ENCODE data around the gene STPG4. TPM values are rescaled to one million over a fixed set of nuclear protein-coding genes. Genes with fewer than 3 reads are reported as not detected.

Gene STPG4
- total RNA-seq, 1 experiment from 2014 or later = 0.79 TPM

DNA sequence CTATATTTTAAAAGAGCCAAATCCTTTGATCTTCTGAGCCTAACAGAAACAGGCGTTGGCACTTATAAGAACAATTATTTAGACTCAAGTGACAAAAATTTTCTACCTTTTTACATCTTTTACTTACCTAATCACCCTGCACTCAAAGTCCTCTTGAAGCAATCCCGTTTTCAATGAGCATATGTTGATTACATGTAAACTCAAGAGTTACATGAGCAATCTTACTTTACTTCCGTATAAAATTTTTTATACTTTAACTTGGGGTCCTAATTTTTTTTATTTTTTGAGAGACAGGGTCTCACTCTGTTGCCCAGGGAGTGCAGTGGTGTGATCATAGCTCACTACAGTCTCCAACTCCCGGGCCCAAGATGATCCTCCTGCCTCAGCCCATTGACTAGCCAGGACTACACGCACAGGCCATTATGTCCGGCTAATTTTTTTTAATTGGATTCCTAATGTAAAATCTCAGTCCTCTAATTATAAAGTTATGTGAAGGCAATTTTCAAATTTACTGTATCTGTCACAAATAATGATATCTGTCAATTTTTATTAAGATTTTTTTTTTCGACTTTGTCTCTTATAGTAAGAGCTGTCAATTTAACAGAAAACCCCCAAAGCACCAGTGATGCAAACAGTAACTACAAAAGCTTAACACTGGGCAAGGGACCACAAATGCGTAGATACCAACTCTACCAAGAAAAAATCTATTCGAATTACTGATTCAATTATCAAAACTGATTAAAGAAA is 19.1 kb upstream of the STPG4 start:
- H3K27me3 ChIP-seq (replicated peaks; ENCODE audit: control insufficient read depth, insufficient read depth, low read length) = no peaks in the 10 kb centered on the region
- peak overlapping the region; percentile 98 for H3K4me3 ChIP-seq (ENCODE audit: low read depth, low read length)
- peak overlapping the region; percentile 97 for H3K27ac Mint-ChIP-seq (ENCODE audit: unreplicated experiment)
- intact Hi-C loops (cut with micrococcal nuclease; ENCODE audit: unreplicated experiment) = no loop called here
- CTCF ChIA-PET = no interaction called here
- DNase-seq = no peak
- 0 out of 2 replicates have a peak, but pooled peaks cover 2% of the 10 kb centered on the region for H3K36me3 ChIP-seq (ENCODE audit: control insufficient read depth, insufficient read depth, low read length)
- H3K4me1 Mint-ChIP-seq (ENCODE audit: low read depth, unreplicated experiment) = peaks cover 37% of the 10 kb centered on the region
- peak overlapping the region; percentile 98 for H3K4me3 Mint-ChIP-seq (ENCODE audit: unreplicated experiment)
- TF ChIP-seq, protein P1, sequence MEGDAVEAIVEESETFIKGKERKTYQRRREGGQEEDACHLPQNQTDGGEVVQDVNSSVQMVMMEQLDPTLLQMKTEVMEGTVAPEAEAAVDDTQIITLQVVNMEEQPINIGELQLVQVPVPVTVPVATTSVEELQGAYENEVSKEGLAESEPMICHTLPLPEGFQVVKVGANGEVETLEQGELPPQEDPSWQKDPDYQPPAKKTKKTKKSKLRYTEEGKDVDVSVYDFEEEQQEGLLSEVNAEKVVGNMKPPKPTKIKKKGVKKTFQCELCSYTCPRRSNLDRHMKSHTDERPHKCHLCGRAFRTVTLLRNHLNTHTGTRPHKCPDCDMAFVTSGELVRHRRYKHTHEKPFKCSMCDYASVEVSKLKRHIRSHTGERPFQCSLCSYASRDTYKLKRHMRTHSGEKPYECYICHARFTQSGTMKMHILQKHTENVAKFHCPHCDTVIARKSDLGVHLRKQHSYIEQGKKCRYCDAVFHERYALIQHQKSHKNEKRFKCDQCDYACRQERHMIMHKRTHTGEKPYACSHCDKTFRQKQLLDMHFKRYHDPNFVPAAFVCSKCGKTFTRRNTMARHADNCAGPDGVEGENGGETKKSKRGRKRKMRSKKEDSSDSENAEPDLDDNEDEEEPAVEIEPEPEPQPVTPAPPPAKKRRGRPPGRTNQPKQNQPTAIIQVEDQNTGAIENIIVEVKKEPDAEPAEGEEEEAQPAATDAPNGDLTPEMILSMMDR (IDR thresholded peaks at IDR 0.05; ENCODE audit: insufficient read depth in 1 of 2, low read depth in 1 of 2, low read length in 1 of 2, severe bottlenecking in 1 of 2, unreplicated experiment in 1 of 2) = no peak
- BruUV-seq (replicated peaks) = no TSS peak
- H3K9me3 ChIP-seq = no peaks in the 10 kb centered on the region
- POLR2A ChIA-PET = no interaction called here
- H3K36me3 Mint-ChIP-seq (ENCODE audit: insufficient read depth, unreplicated experiment) = peaks cover 80% of the 10 kb centered on the region
- H3K9me3 Mint-ChIP-seq (ENCODE audit: unreplicated experiment) = no peaks in the 10 kb centered on the region
- peaks cover 43% of the 10 kb centered on the region for H3K4me1 ChIP-seq
- no peaks in the 10 kb centered on the region for H3K27me3 Mint-ChIP-seq (ENCODE audit: insufficient read depth, unreplicated experiment)

DNA sequence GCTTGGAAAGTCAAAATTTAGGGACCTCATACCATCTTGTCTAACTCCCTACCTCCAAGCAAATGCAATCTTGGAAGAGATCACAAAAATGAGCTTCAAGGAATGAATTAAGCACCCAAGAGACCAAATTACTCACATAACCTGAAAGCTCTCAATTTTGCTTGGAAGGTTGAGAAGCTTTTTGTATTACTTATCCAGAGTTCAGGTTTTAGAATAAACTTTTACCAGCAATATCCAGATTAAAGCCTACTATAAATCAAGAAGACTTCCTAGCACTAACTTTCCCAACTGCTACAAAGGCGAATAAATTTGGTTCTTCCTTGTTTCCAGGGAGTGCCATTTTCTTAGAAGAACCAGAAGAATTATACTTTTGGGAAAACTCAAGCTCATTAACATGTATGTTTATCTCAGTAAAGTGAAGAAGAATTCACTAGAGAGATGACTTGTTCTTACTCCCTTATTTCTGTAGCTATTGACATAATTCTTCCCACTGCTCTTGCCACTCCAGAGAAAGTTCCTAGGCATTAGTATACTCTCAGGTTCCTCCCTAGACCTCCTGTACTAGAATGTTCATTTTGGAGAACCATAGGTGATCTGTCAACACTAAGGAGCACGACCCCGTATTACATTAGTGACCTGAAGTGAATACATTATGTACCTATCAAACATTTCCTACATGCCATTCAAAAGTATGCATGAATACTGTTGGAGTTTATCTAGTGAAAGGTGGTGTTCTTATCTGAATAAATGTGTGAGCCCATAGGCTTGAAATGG is 18.0 kb upstream of the STPG4 start:
- DNase-seq = no peak
- peaks cover 39% of the 10 kb centered on the region for H3K4me1 Mint-ChIP-seq (ENCODE audit: low read depth, unreplicated experiment)
- Histone ChIP-seq H3K36me3 (ENCODE audit: control insufficient read depth, insufficient read depth, low read length) (0 out of 2 replicates have a peak, but pooled peaks cover 2% of the 10 kb centered on the region), H3K4me1 (peaks cover 43% of the 10 kb centered on the region), H3K27me3 (replicated peaks; ENCODE audit: control insufficient read depth, insufficient read depth, low read length) (no peaks in the 10 kb centered on the region), H3K4me3 (ENCODE audit: low read depth, low read length) (no peak overlapping the region), H3K9me3 (no peaks in the 10 kb centered on the region)
- intact Hi-C loops (cut with micrococcal nuclease; ENCODE audit: unreplicated experiment) = no loop called here
- H3K27ac Mint-ChIP-seq (ENCODE audit: unreplicated experiment) = no peak overlapping the region
- peaks cover 91% of the 10 kb centered on the region for H3K36me3 Mint-ChIP-seq (ENCODE audit: insufficient read depth, unreplicated experiment)
- no peaks in the 10 kb centered on the region for H3K9me3 Mint-ChIP-seq (ENCODE audit: unreplicated experiment)
- TF ChIP-seq, protein P1 (IDR thresholded peaks at IDR 0.05; ENCODE audit: insufficient read depth in 1 of 2, low read depth in 1 of 2, low read length in 1 of 2, severe bottlenecking in 1 of 2, unreplicated experiment in 1 of 2) = no peak
- CTCF ChIA-PET = interaction anchor here (0.5 to 1.3 kb wide), 2 partner anchors 146 to 149 kb away, joined by 4 read pairs; no protein-coding TSS in a partner anchor
- no TSS peak for BruUV-seq (replicated peaks)
- POLR2A ChIA-PET = interaction anchor here (0.7 to 1.2 kb wide), 3 partner anchors 47 to 137 kb away, joined by 3 to 4 read pairs (median 3); no protein-coding TSS in a partner anchor
- peak overlapping the region; percentile 98 for H3K4me3 Mint-ChIP-seq (ENCODE audit: unreplicated experiment)
- H3K27me3 Mint-ChIP-seq (ENCODE audit: insufficient read depth, unreplicated experiment) = no peaks in the 10 kb centered on the region

DNA sequence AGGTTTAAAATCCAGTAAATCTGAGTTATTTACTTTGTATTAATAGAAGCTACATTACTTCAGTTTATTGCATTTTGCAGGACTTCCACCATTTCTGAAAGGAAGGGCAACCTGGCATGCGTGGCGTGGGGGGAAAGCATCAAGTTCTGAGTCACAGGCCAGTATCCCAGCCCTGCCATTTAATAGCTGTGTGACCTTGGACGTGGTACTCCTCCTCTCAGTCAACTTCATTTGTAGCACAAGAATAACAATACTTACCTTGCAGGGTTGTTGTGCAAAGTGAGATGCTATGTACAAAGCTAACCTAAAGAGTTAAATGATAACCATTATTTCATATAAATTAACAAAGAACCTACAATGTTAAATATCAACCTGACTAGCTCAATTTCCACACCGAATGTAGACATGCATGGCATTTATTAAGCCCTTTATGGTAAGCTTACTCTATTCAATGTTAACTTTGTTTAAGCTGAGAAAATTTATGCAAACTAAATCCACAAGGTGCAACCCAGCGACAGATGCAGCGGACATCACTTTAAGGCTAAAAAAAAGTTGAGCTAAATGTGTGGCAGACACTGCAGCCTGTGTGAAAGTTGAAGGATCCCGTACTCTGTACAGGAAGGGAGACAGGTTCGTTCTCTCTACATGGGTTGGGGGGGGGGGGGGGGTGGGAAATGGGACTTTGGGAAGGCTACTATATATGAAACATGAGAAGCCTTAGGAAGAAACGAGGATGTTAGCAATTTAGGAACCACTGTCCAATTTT is 17.2 kb upstream of the STPG4 start:
- H3K4me1 Mint-ChIP-seq (ENCODE audit: low read depth, unreplicated experiment) = peaks cover 35% of the 10 kb centered on the region
- TF ChIP-seq, protein P1 (IDR thresholded peaks at IDR 0.05; ENCODE audit: insufficient read depth in 1 of 2, low read depth in 1 of 2, low read length in 1 of 2, severe bottlenecking in 1 of 2, unreplicated experiment in 1 of 2) = no peak
- H3K4me3 ChIP-seq (ENCODE audit: low read depth, low read length) = no peak overlapping the region
- H3K9me3 Mint-ChIP-seq (ENCODE audit: unreplicated experiment) = no peaks in the 10 kb centered on the region
- 0 out of 2 replicates have a peak, but pooled peaks cover 2% of the 10 kb centered on the region for H3K36me3 ChIP-seq (ENCODE audit: control insufficient read depth, insufficient read depth, low read length)
- H3K27me3 Mint-ChIP-seq (ENCODE audit: insufficient read depth, unreplicated experiment) = no peaks in the 10 kb centered on the region
- no peaks in the 10 kb centered on the region for H3K9me3 ChIP-seq
- no peaks in the 10 kb centered on the region for H3K27me3 ChIP-seq (replicated peaks; ENCODE audit: control insufficient read depth, insufficient read depth, low read length)
- DNase-seq = no peak
- ChIA-PET POLR2A (interaction anchor here (0.6 to 1.2 kb wide), 5 partner anchors 46 to 138 kb away, joined by 3 to 4 read pairs (median 3); no protein-coding TSS in a partner anchor), CTCF (interaction anchor here (1.3 kb wide), 1 partner anchor 150 kb away, joined by 4 read pairs; no protein-coding TSS in a partner anchor)
- peaks cover 38% of the 10 kb centered on the region for H3K4me1 ChIP-seq
- peaks cover 98% of the 10 kb centered on the region for H3K36me3 Mint-ChIP-seq (ENCODE audit: insufficient read depth, unreplicated experiment)
- intact Hi-C loops (cut with micrococcal nuclease; ENCODE audit: unreplicated experiment) = no loop called here
- no TSS peak for BruUV-seq (replicated peaks)
- H3K4me3 Mint-ChIP-seq (ENCODE audit: unreplicated experiment) = peak overlapping the region; percentile 98
- H3K27ac Mint-ChIP-seq (ENCODE audit: unreplicated experiment) = no peak overlapping the region
